ENCODE measurements around the gene OR51F2. TPM values are rescaled to one million over a fixed set of nuclear protein-coding genes. Genes with fewer than 3 reads are reported as not detected.

Gene OR51F2
- total RNA-seq, 1 donor from 2014 or later, result not detected

Other genes with a start within 250 kb of the OR51F2 start
- gene OR52I2, start 239.6 kb upstream of the OR51F2 start, total RNA-seq, result not detected
- gene OR52I1, start 227.3 kb upstream of the OR51F2 start, total RNA-seq, result not detected
- 6.9 TPM for gene TRIM68, start 213.1 kb upstream of the OR51F2 start, total RNA-seq
- not detected for gene OR51D1, start 183.8 kb upstream of the OR51F2 start, total RNA-seq
- gene OR51E1, start 177.3 kb upstream of the OR51F2 start, total RNA-seq, result 0.25 TPM
- gene OR51E2, start 123.5 kb upstream of the OR51F2 start, total RNA-seq, result 0.25 TPM
- gene MMP26, start 116.5 kb upstream of the OR51F2 start, total RNA-seq, result not detected
- gene OR51F1, start 51.4 kb upstream of the OR51F2 start, total RNA-seq, result not detected
- gene OR52R1, start 16.9 kb upstream of the OR51F2 start, total RNA-seq, result not detected
- gene OR51S1, start 27.9 kb downstream of the OR51F2 start, total RNA-seq, result not detected
- not detected for gene OR51T1, start 60.6 kb downstream of the OR51F2 start, total RNA-seq
- not detected for gene OR51A7, start 82.5 kb downstream of the OR51F2 start, total RNA-seq
- gene OR51G2, start 98.0 kb downstream of the OR51F2 start, total RNA-seq, result not detected
- not detected for gene OR51G1, start 103.0 kb downstream of the OR51F2 start, total RNA-seq
- not detected for gene OR51A4, start 126.3 kb downstream of the OR51F2 start, total RNA-seq
- gene OR51A2, start 134.4 kb downstream of the OR51F2 start, total RNA-seq, result not detected
- gene OR51L1, start 173.5 kb downstream of the OR51F2 start, total RNA-seq, result not detected
- gene OR52J3, start 225.2 kb downstream of the OR51F2 start, total RNA-seq, result not detected
- not detected for gene OR52E2, start 238.3 kb downstream of the OR51F2 start, total RNA-seq
- not detected for gene OR52E1, start 248.3 kb downstream of the OR51F2 start, total RNA-seq